ENCODE results near the gene B3GNT3.

- no peak for TF ChIP-seq CTCF (IDR thresholded peaks at IDR 0.05; ENCODE audit: insufficient read depth, low read depth, low read length)
- TF ChIP-seq EZH2 (IDR thresholded peaks at IDR 0.05; ENCODE audit: insufficient read depth, low read length), result no peak
Observed at GRCh38 chr19:17841810-17842662, 47.1 kb downstream of the B3GNT3 start.

Measured in astrocyte (in vitro differentiated cells and primary cell).